Measurements from ENCODE around the gene SRBD1. TPM values are rescaled to one million over a fixed set of nuclear protein-coding genes. Genes with fewer than 3 reads are reported as not detected.

Gene SRBD1
- total and polyA plus RNA-seq, 7 experiments from 2014 or later: 14.0 to 28.1 (median 19.6) TPM

DNA sequence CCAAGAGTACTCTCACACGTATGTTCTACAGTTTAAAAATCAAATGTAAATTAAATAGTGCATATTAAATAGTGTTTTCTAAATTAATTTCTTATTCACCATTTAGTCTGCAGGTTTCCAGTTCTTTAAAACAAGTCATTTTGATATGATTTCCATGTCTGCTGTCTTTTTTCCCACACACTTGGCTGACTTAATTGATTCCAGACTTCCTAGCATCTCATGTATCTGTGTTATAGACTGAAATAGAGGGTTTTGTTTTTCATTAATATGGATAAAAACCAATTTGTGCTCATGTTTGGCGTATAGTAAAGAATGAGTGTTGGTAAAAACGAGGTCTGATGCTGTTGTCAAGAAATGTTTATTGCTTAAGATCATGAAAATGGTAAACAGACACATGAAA is 104.3 kb downstream of the SRBD1 start:
- POLR2A ChIA-PET: no interaction called here
- CTCF ChIA-PET: no interaction called here

DNA sequence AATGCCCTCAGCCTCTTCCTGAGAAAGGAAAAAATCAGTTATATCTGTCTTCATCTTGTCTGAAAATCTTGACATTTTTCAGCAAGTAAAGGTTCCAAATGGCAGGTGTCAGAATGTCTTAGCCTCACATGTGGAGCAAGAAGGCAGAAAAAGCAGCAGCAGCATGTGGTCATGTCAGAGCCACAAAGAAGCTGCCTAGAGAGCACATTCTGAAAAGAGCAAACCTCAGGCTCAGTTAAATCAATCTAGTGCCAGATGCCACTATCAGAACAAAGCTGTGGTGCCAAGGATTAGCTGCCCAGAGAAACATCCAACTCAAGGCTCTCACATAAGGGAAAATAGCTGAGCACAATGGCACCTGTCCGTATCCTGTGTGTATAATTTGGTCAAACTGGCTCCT is 105.9 kb downstream of the SRBD1 start:
- no peak for ATAC-seq
- Mint-ChIP-seq H3K9me3 (peaks cover 0 to 5% (median 3%) of the 10 kb centered on the region in 11 donors), H3K27ac (no peak overlapping the region), H3K27me3 (no peaks in the 10 kb centered on the region), H3K4me3 (no peak overlapping the region), H3K36me3 (peaks cover 3 to 48% (median 18%) of the 10 kb centered on the region in 5 donors), H3K4me1 (peaks cover 0 to 4% (median 0%) of the 10 kb centered on the region in 7 donors)
- no peak overlapping the region for H3K27ac ChIP-seq (ENCODE audit: low read depth, low read length)
- no peaks in the 10 kb centered on the region for H3K4me1 ChIP-seq (ENCODE audit: control insufficient read depth in 2 of 2, insufficient read depth in 2 of 2, low read length in 2 of 2)
- no peaks in the 10 kb centered on the region for H3K27me3 ChIP-seq (ENCODE audit: control insufficient read depth in 2 of 2, insufficient read depth in 2 of 2, low read length in 2 of 2)
- no peaks in the 10 kb centered on the region for H3K36me3 ChIP-seq (ENCODE audit: control insufficient read depth in 2 of 3, insufficient read depth in 3 of 3, low read length in 3 of 3)
- no peak for DNase-seq
- H3K9me3 ChIP-seq (ENCODE audit: control insufficient read depth in 2 of 3, low read length in 3 of 3): no peaks in the 10 kb centered on the region
- ChIA-PET POLR2A (no interaction called here), CTCF (no interaction called here)
- H3K4me3 ChIP-seq (ENCODE audit: low read length): no peak overlapping the region
- intact Hi-C loops (cut with micrococcal nuclease): no loop called here

More for the DNA sequence above, 104.3 kb downstream of the SRBD1 start:
- H3K4me3 Mint-ChIP-seq: no peak overlapping the region
- no peaks in the 10 kb centered on the region for H3K4me1 ChIP-seq (ENCODE audit: control insufficient read depth in 2 of 2, insufficient read depth in 2 of 2, low read length in 2 of 2)
- H3K4me3 ChIP-seq (ENCODE audit: low read length): no peak overlapping the region
- H3K27me3 Mint-ChIP-seq: no peaks in the 10 kb centered on the region
- peaks cover 0 to 5% (median 2%) of the 10 kb centered on the region in 11 donors for H3K9me3 Mint-ChIP-seq
- no peaks in the 10 kb centered on the region for H3K27me3 ChIP-seq (ENCODE audit: control insufficient read depth in 2 of 2, insufficient read depth in 2 of 2, low read length in 2 of 2)
- peaks cover 0 to 49% (median 23%) of the 10 kb centered on the region in 5 donors for H3K36me3 Mint-ChIP-seq
- DNase-seq: no peak
- H3K27ac Mint-ChIP-seq: no peak overlapping the region
- intact Hi-C loops (cut with micrococcal nuclease): no loop called here
- H3K36me3 ChIP-seq (ENCODE audit: control insufficient read depth in 2 of 3, insufficient read depth in 3 of 3, low read length in 3 of 3): no peaks in the 10 kb centered on the region
- H3K27ac ChIP-seq (ENCODE audit: low read depth, low read length): no peak overlapping the region
- no peaks in the 10 kb centered on the region for H3K9me3 ChIP-seq (ENCODE audit: control insufficient read depth in 2 of 3, low read length in 3 of 3)
- no peak for ATAC-seq
- peaks cover 0 to 4% (median 0%) of the 10 kb centered on the region in 7 donors for H3K4me1 Mint-ChIP-seq

DNA sequence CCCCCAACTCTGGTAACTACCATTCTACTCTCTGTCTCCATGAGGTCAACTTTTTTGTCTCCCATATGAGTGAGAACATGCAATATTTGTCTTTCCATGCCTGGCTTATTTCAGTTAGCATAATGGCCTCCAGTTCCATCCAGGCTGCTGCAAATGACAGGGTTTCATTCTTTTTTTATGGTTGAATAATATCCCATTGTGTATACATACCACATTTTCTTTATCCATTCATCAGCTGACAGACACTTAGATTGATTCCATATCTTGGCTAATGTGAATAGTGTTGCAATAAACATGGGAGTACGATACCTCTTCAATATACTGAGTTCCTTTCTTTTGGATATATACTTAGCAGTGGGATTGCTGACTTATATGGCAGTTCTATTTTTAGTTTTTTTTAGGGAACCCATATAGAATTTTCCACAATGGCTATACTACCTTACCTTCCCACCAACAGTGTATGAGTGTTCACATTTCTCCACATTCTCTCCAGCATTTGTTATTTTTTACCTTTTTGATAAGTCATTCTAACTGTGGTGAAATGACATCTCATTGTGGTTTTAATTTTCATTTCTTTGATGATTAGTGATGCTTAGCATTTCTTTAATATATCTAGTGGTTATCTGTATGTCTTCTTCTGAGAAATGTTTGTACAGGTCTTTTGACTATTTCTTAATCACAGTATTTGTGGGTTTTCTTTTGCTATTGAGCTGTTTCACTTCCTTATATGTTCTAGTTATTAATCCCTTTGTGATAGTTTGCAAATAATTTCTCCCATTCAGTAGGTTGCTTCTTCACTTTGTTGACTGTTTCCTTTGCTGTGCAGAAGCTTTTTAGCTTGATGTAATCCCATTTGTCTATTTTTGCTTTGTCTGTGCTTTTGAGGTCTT is 112.2 kb downstream of the SRBD1 start:
- Histone ChIP-seq H3K4me3 (ENCODE audit: low read length) (no peak overlapping the region), H3K27ac (ENCODE audit: low read depth, low read length) (no peak overlapping the region), H3K9me3 (ENCODE audit: control insufficient read depth in 2 of 3, low read length in 3 of 3) (no peaks in the 10 kb centered on the region), H3K4me1 (ENCODE audit: control insufficient read depth in 2 of 2, insufficient read depth in 2 of 2, low read length in 2 of 2) (no peaks in the 10 kb centered on the region), H3K27me3 (ENCODE audit: control insufficient read depth in 2 of 2, insufficient read depth in 2 of 2, low read length in 2 of 2) (no peaks in the 10 kb centered on the region), H3K36me3 (ENCODE audit: control insufficient read depth in 2 of 3, insufficient read depth in 3 of 3, low read length in 3 of 3) (no peaks in the 10 kb centered on the region)
- ATAC-seq (no peak), DNase-seq (no peak)
- ChIA-PET CTCF (interaction anchor here (0.7 kb wide), 1 partner anchor 521 kb away, joined by 3 read pairs; no protein-coding TSS in a partner anchor), POLR2A (no interaction called here)
- intact Hi-C loops (cut with micrococcal nuclease): loop anchor here in 1 of 2 donors (10.0 kb wide), 1 partner anchor 1024 kb away; no protein-coding TSS in a partner anchor
- Mint-ChIP-seq H3K27me3 (no peaks in the 10 kb centered on the region), H3K9me3 (peaks cover 0 to 5% (median 3%) of the 10 kb centered on the region in 11 donors), H3K27ac (peak overlapping the region in 1 of 9 donors; percentile 1), H3K4me3 (no peak overlapping the region), H3K4me1 (peaks cover 3 to 17% (median 10%) of the 10 kb centered on the region in 7 donors), H3K36me3 (peaks cover 5 to 30% (median 12%) of the 10 kb centered on the region in 5 donors)

DNA sequence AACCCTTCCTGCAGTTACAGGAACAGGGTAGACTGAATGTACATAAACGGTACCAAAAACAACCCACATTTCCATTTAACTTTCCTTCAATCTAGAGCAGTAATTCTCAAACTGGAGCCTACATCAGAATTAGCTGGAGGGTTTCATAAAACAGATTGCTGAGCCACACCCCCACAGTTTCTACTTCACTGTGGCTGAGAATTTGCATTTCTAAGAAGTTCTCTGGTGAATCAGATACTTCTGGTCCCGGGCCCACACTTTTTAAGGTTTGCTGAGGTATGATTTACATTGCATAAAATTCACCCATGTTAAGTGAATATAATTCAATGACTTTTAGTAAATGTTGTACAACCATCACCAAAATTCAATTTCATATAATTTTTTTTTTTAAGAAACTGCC is 113.7 kb downstream of the SRBD1 start:
- Histone ChIP-seq H3K9me3 (ENCODE audit: control insufficient read depth in 2 of 3, low read length in 3 of 3) (no peaks in the 10 kb centered on the region), H3K27me3 (ENCODE audit: control insufficient read depth in 2 of 2, insufficient read depth in 2 of 2, low read length in 2 of 2) (no peaks in the 10 kb centered on the region), H3K4me1 (ENCODE audit: control insufficient read depth in 2 of 2, insufficient read depth in 2 of 2, low read length in 2 of 2) (no peaks in the 10 kb centered on the region), H3K27ac (ENCODE audit: low read depth, low read length) (no peak overlapping the region), H3K36me3 (ENCODE audit: control insufficient read depth in 2 of 3, insufficient read depth in 3 of 3, low read length in 3 of 3) (no peaks in the 10 kb centered on the region), H3K4me3 (ENCODE audit: low read length) (no peak overlapping the region)
- intact Hi-C loops (cut with micrococcal nuclease): loop anchor here in 1 of 2 donors (10.0 kb wide), 1 partner anchor 1023 kb away; no protein-coding TSS in a partner anchor
- H3K27ac Mint-ChIP-seq: no peak overlapping the region
- DNase-seq: peak in 1 of 9 donors; percentile 26
- H3K4me3 Mint-ChIP-seq: no peak overlapping the region
- H3K27me3 Mint-ChIP-seq: no peaks in the 10 kb centered on the region
- H3K9me3 Mint-ChIP-seq: peaks cover 0 to 3% (median 0%) of the 10 kb centered on the region in 11 donors
- peaks cover 0 to 27% (median 8%) of the 10 kb centered on the region in 5 donors for H3K36me3 Mint-ChIP-seq
- POLR2A ChIA-PET: no interaction called here
- CTCF ChIA-PET: no interaction called here
- peaks cover 3 to 17% (median 10%) of the 10 kb centered on the region in 7 donors for H3K4me1 Mint-ChIP-seq
- no peak for ATAC-seq

DNA sequence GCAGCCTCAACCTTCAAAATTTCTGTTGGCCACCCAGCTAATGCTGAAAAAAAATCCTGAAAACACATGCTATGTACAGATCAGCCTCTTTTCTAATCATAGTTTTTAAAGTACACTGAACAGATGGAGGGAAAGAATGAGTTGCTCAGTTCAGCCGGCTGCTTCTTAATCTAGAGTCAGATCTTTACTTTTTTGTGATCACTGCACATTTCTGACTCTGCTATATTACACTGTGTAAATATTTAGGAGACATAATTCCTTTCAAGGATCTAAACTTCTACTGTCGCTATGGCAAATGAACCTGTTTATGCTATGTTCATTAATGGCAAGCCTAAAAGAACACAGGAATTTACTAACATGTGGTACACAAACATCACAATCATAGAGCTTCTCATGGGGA is 114.2 kb downstream of the SRBD1 start:
- CTCF ChIA-PET: no interaction called here
- Mint-ChIP-seq H3K4me3 (no peak overlapping the region), H3K27ac (peak overlapping the region in 2 of 9 donors; percentile 19 to 20), H3K9me3 (peaks cover 0 to 3% (median 0%) of the 10 kb centered on the region in 11 donors), H3K36me3 (peaks cover 4 to 26% (median 8%) of the 10 kb centered on the region in 5 donors), H3K27me3 (no peaks in the 10 kb centered on the region), H3K4me1 (peaks cover 3 to 17% (median 10%) of the 10 kb centered on the region in 7 donors)
- H3K4me3 ChIP-seq (ENCODE audit: low read length): no peak overlapping the region
- H3K36me3 ChIP-seq (ENCODE audit: control insufficient read depth in 2 of 3, insufficient read depth in 3 of 3, low read length in 3 of 3): no peaks in the 10 kb centered on the region
- no peaks in the 10 kb centered on the region for H3K4me1 ChIP-seq (ENCODE audit: control insufficient read depth in 2 of 2, insufficient read depth in 2 of 2, low read length in 2 of 2)
- H3K27ac ChIP-seq (ENCODE audit: low read depth, low read length): no peak overlapping the region
- intact Hi-C loops (cut with micrococcal nuclease): loop anchor here in 1 of 2 donors (10.0 kb wide), 1 partner anchor 1022 kb away; no protein-coding TSS in a partner anchor
- H3K9me3 ChIP-seq (ENCODE audit: control insufficient read depth in 2 of 3, low read length in 3 of 3): no peaks in the 10 kb centered on the region
- no peak for ATAC-seq
- POLR2A ChIA-PET: no interaction called here
- H3K27me3 ChIP-seq (ENCODE audit: control insufficient read depth in 2 of 2, insufficient read depth in 2 of 2, low read length in 2 of 2): no peaks in the 10 kb centered on the region
- DNase-seq: no peak

GRCh38 chr2:45494978-45495293 is 116.1 kb downstream of the SRBD1 start:
- Histone ChIP-seq H3K9me3 (ENCODE audit: control insufficient read depth in 2 of 3, low read length in 3 of 3) (no peaks in the 10 kb centered on the region), H3K4me1 (ENCODE audit: control insufficient read depth in 2 of 2, insufficient read depth in 2 of 2, low read length in 2 of 2) (no peaks in the 10 kb centered on the region), H3K4me3 (ENCODE audit: low read length) (no peak overlapping the region), H3K27ac (ENCODE audit: low read depth, low read length) (no peak overlapping the region), H3K36me3 (ENCODE audit: control insufficient read depth in 2 of 3, insufficient read depth in 3 of 3, low read length in 3 of 3) (no peaks in the 10 kb centered on the region), H3K27me3 (ENCODE audit: control insufficient read depth in 2 of 2, insufficient read depth in 2 of 2, low read length in 2 of 2) (no peaks in the 10 kb centered on the region)
- ATAC-seq (no peak), DNase-seq (no peak)
- Mint-ChIP-seq H3K4me3 (no peak overlapping the region), H3K27me3 (no peaks in the 10 kb centered on the region), H3K4me1 (peaks cover 3 to 17% (median 10%) of the 10 kb centered on the region in 7 donors), H3K27ac (peak overlapping the region in 2 of 9 donors; percentile 23 to 33), H3K9me3 (no peaks in the 10 kb centered on the region), H3K36me3 (peaks cover 0 to 12% (median 4%) of the 10 kb centered on the region in 5 donors)
- POLR2A ChIA-PET: no interaction called here
- intact Hi-C loops (cut with micrococcal nuclease): loop anchor here (1.0 to 10.0 kb wide), 4 partner anchors 90 to 1451 kb away; no protein-coding TSS in a partner anchor
- CTCF ChIA-PET: interaction anchor here (0.7 to 1.0 kb wide), 4 partner anchors 8 to 513 kb away, joined by 3 to 4 read pairs (median 3); no protein-coding TSS in a partner anchor

Data from naive thymus-derived CD4-positive, alpha-beta T cell (primary cell).